ENCODE data around the gene GYPA.
"Not testable (repeated sequence)": the region's sequence is repeated elsewhere in the genome, so short reads cannot be mapped to it uniquely, and the experiment has no call there.

DNA sequence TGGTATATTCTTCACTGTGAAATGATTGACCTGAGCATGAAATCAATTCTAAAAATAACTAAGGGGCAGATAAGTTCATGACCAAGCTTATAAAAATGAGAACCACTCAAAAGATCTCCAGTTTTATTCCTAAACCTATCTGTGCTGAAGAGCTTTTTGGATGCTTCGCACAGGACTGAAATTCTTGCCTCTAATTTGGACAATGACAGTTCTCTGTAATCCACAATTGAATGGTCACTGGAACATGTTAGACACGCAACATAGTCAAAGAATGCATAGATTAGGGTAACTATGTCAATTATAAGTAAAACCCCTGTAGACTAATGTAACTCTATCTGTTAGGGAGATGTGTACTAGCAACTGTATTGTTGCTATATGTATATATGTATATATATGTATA, 42.7 kb downstream of the GYPA start:
- not testable (repeated sequence) for TF ChIP-seq EZH2 (IDR thresholded peaks at IDR 0.05; ENCODE audit: borderline replicate concordance, low read depth, low read length, poor library complexity, severe bottlenecking)
- TF ChIP-seq, protein P1, sequence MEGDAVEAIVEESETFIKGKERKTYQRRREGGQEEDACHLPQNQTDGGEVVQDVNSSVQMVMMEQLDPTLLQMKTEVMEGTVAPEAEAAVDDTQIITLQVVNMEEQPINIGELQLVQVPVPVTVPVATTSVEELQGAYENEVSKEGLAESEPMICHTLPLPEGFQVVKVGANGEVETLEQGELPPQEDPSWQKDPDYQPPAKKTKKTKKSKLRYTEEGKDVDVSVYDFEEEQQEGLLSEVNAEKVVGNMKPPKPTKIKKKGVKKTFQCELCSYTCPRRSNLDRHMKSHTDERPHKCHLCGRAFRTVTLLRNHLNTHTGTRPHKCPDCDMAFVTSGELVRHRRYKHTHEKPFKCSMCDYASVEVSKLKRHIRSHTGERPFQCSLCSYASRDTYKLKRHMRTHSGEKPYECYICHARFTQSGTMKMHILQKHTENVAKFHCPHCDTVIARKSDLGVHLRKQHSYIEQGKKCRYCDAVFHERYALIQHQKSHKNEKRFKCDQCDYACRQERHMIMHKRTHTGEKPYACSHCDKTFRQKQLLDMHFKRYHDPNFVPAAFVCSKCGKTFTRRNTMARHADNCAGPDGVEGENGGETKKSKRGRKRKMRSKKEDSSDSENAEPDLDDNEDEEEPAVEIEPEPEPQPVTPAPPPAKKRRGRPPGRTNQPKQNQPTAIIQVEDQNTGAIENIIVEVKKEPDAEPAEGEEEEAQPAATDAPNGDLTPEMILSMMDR (conservative IDR thresholded peaks at IDR 0.05; ENCODE audit: low read depth, low read length) = not testable (repeated sequence)

All from A673 (cell line).